ENCODE results near the gene UNC93A. TPM values are rescaled to one million over a fixed set of nuclear protein-coding genes. Genes with fewer than 3 reads are reported as not detected.
"Not testable (repeated sequence)": the region's sequence is repeated elsewhere in the genome, so short reads cannot be mapped to it uniquely, and the experiment has no call there.

The UNC93A gene
- total and polyA plus RNA-seq, 2 donors (not counting 1 experiment from before 2014, with no cell fraction given), result not detected

- H3K9ac ChIP-seq (ENCODE audit: insufficient read depth, low read length), result no peak overlapping the region
- H3K79me2 ChIP-seq (ENCODE audit: control insufficient read depth, insufficient read depth, low read length), result no peaks in the 10 kb centered on the region
- no peaks in the 10 kb centered on the region for H3K4me1 ChIP-seq (ENCODE audit: control insufficient read depth, extremely low read depth, insufficient read depth, low read length)
- no peaks in the 10 kb centered on the region for H3K9me3 ChIP-seq (ENCODE audit: control insufficient read depth, insufficient read depth, low read depth, low read length)
- no peak overlapping the region for H3K4me2 ChIP-seq (ENCODE audit: extremely low read depth, insufficient read depth, low read length)
- no peaks in the 10 kb centered on the region for H4K20me1 ChIP-seq (ENCODE audit: control insufficient read depth, extremely low read depth, insufficient read depth, low read length)
- no peak overlapping the region for H3K27ac ChIP-seq (ENCODE audit: insufficient read depth, low read length)
- H3K36me3 ChIP-seq (ENCODE audit: control insufficient read depth, insufficient read depth, low read length), result no peaks in the 10 kb centered on the region
- DNase-seq (ENCODE audit: low read depth in 2 of 2), result no peak
- no peak for TF ChIP-seq EZH2 (IDR thresholded peaks at IDR 0.05; ENCODE audit: low read length, missing control alignments)
- TF ChIP-seq CTCF (conservative IDR thresholded peaks at IDR 0.05 in 1 of 2, IDR thresholded peaks at IDR 0.05 in 1 of 2; ENCODE audit: low read depth in 1 of 2, low read length in 2 of 2), result no peak
- no peak overlapping the region for H3K4me3 ChIP-seq (replicated peaks in 1 of 4; ENCODE audit: control extremely low read depth in 1 of 4, insufficient read depth in 1 of 4, low read depth in 3 of 4, low read length in 4 of 4)
- H3K27me3 ChIP-seq (ENCODE audit: control insufficient read depth, insufficient read depth, low read length), result no peaks in the 10 kb centered on the region
- H2AFZ ChIP-seq (ENCODE audit: low read length), result no peak overlapping the region
Measured at GRCh38 chr6:167287513-167288048, 3.5 kb upstream of the UNC93A start.

GRCh38 chr6:167288591-167289225 is 2.4 kb upstream of the UNC93A start:
- not testable (repeated sequence) for H3K4me1 ChIP-seq (ENCODE audit: control insufficient read depth, extremely low read depth, insufficient read depth, low read length); H4K20me1 ChIP-seq (ENCODE audit: control insufficient read depth, extremely low read depth, insufficient read depth, low read length); H3K27me3 ChIP-seq (ENCODE audit: control insufficient read depth, insufficient read depth, low read length); H3K9me3 ChIP-seq (ENCODE audit: control insufficient read depth, insufficient read depth, low read depth, low read length); H3K79me2 ChIP-seq (ENCODE audit: control insufficient read depth, insufficient read depth, low read length); H3K36me3 ChIP-seq (ENCODE audit: control insufficient read depth, insufficient read depth, low read length); H3K9ac ChIP-seq (ENCODE audit: insufficient read depth, low read length); H3K4me3 ChIP-seq (replicated peaks in 1 of 4; ENCODE audit: control extremely low read depth in 1 of 4, insufficient read depth in 1 of 4, low read depth in 3 of 4, low read length in 4 of 4); H3K4me2 ChIP-seq (ENCODE audit: extremely low read depth, insufficient read depth, low read length); H2AFZ ChIP-seq (ENCODE audit: low read length); H3K27ac ChIP-seq (ENCODE audit: insufficient read depth, low read length)
- TF ChIP-seq CTCF (conservative IDR thresholded peaks at IDR 0.05 in 1 of 2, IDR thresholded peaks at IDR 0.05 in 1 of 2; ENCODE audit: low read depth in 1 of 2, low read length in 2 of 2), result peak in 1 of 2 donors; percentile 43
- DNase-seq (ENCODE audit: low read depth in 2 of 2), result peak; percentile 25 to 28

- H2AFZ ChIP-seq (ENCODE audit: low read length); H3K36me3 ChIP-seq (ENCODE audit: control insufficient read depth, insufficient read depth, low read length); H3K4me1 ChIP-seq (ENCODE audit: control insufficient read depth, extremely low read depth, insufficient read depth, low read length): not testable (repeated sequence)
Measured at GRCh38 chr6:167289291-167289690, 1.8 kb upstream of the UNC93A start.

More at GRCh38 chr6:167289291-167289690, 1.8 kb upstream of the UNC93A start:
- H4K20me1 ChIP-seq (ENCODE audit: control insufficient read depth, extremely low read depth, insufficient read depth, low read length); H3K79me2 ChIP-seq (ENCODE audit: control insufficient read depth, insufficient read depth, low read length); H3K4me2 ChIP-seq (ENCODE audit: extremely low read depth, insufficient read depth, low read length); H3K9ac ChIP-seq (ENCODE audit: insufficient read depth, low read length); H3K4me3 ChIP-seq (replicated peaks in 1 of 4; ENCODE audit: control extremely low read depth in 1 of 4, insufficient read depth in 1 of 4, low read depth in 3 of 4, low read length in 4 of 4); H3K27me3 ChIP-seq (ENCODE audit: control insufficient read depth, insufficient read depth, low read length); H3K27ac ChIP-seq (ENCODE audit: insufficient read depth, low read length); H3K9me3 ChIP-seq (ENCODE audit: control insufficient read depth, insufficient read depth, low read depth, low read length); DNase-seq (ENCODE audit: low read depth in 2 of 2): not testable (repeated sequence)

Measured in fibroblast of lung (primary cell).